Erythroblast (primary cell): ENCODE measurements around the gene RAD21L1.

Source experiments
- GATA1 ChIP-seq: IDR thresholded peaks from 2 replicates; pipeline ENCODE4 v1.6.1; 2011; ENCODE audit warnings: low read depth, mild to moderate bottlenecking, control low read depth, low read length, moderate library complexity
- POLR2A ChIP-seq: IDR thresholded peaks from 2 replicates; pipeline ENCODE4 v1.6.1; 2011; ENCODE audit warnings: mild to moderate bottlenecking, low read length

DNA sequence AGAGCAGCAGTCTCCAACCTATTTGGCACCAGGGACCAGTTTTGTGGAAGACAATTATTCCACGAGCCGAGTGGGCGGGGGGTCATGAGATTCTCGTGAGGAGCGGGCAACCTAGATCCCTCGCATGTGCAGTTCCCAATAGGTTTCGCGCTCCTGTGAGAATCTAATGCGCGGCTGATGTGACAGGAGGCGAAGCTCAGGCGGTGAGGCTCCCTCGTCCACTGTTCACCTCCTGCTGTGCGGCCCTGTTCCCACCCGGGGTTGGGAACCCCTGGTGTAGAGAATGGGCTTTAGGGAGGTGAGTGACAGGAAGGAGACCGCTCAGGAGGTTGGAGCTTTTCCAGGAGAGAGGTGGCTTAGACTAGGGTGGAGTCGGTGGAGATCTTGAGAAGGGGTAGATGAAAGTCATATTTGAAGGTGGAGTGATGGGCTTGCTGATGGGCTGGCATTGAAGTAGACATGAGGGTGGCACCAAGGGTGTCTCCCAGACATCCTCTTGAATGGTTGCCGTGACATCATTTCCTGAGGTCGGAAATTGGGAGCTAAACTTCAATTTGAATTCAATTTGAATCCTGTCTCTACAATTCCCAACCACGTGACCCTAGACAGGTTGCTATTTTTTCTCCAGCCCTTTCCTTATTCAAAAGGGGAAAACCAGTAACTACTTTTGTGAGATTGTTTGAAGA is 1.5 kb upstream of the RAD21L1 start:
- TF ChIP-seq POLR2A (no peak), GATA1 (no peak)
